MCF 10A (cell line): ENCODE measurements around the gene CCDC57. TPM values are rescaled to one million over a fixed set of nuclear protein-coding genes. Genes with fewer than 3 reads are reported as not detected.
A peak's percentile ranks its signal among the peaks of the same experiment; 100 is the strongest.

Experiments used
- BruUV-seq: library from RNA; stranded (reverse); fragments of 400-500 nt; replicated peaks from 2 replicates; lab custom pipeline; 2021; lab: Mats Ljungman, UMichigan
- CTCF ChIA-PET: fragments of 300-600 bp; sonication (Branson Sonifier 250); formaldehyde crosslinking; extraction: SDS; loops from one replicate; lab custom pipeline; 2021; ENCODE audit warnings: antibody characterized with exemption, inconsistent platforms; lab: Yijun Ruan, JAX
- POLR2A ChIA-PET: fragments of 300-600, 350-650 bp; sonication (Branson Sonifier 250); formaldehyde crosslinking; extraction: SDS; loops from one replicate; lab custom pipeline; 2020; ENCODE audit warnings: antibody characterized with exemption, inconsistent platforms; lab: Yijun Ruan, JAX
- DNase-seq: peaks from one replicate; pipeline ENCODE4 v3.0.0-alpha.2; 2018; ENCODE audit not compliant: unreplicated experiment
- H3K27ac Mint-ChIP-seq: one replicate; pipeline ENCODE4 v1.8.0; 2022; ENCODE audit warnings: mild to moderate bottlenecking, low read depth, mixed read lengths; ENCODE audit not compliant: unreplicated experiment
- H3K27me3 Mint-ChIP-seq: one replicate; pipeline ENCODE4 v1.8.0; 2022; ENCODE audit warnings: mixed read lengths; ENCODE audit not compliant: insufficient read depth, unreplicated experiment
- H3K36me3 Mint-ChIP-seq: one replicate; pipeline ENCODE4 v1.8.0; 2022; ENCODE audit warnings: mild to moderate bottlenecking, moderate library complexity, mixed read lengths; ENCODE audit not compliant: insufficient read depth, unreplicated experiment
- H3K4me1 Mint-ChIP-seq: one replicate; pipeline ENCODE4 v1.8.0; 2022; ENCODE audit warnings: mixed read lengths; ENCODE audit not compliant: insufficient read depth, unreplicated experiment
- H3K4me3 Mint-ChIP-seq: one replicate; pipeline ENCODE4 v1.8.0; 2022; ENCODE audit warnings: mild to moderate bottlenecking, moderate library complexity, mixed read lengths; ENCODE audit not compliant: unreplicated experiment
- H3K9me3 Mint-ChIP-seq: one replicate; pipeline ENCODE4 v1.8.0; 2022; ENCODE audit warnings: mixed read lengths; ENCODE audit not compliant: unreplicated experiment
- CTCF ChIP-seq: fragments of 200-600 bp; IDR thresholded peaks from one replicate; pipeline ENCODE4 v1.8.0; 2022; ENCODE audit warnings: antibody characterized with exemption, mild to moderate bottlenecking; ENCODE audit not compliant: unreplicated experiment
- intact Hi-C: fragments of 100-400 bp; cut with micrococcal nuclease; formaldehyde crosslinking; loops from 2 replicates; pipeline ENCODE4 v1.14.1; 2022
- total RNA-seq: library from RNA; stranded (reverse); gene quantifications from 2 replicates; pipeline ENCODE4 v1.2.3, GENCODE V29; 2022

CCDC57 gene
- total RNA-seq, 1 experiment from 2014 or later, result 86.8 TPM

GRCh38 chr17:82231562-82232321 lies 19.1 kb upstream of the CCDC57 start:
- no peaks in the 10 kb centered on the region for H3K9me3 Mint-ChIP-seq
- H3K36me3 Mint-ChIP-seq, result peaks cover 38% of the 10 kb centered on the region
- ChIA-PET POLR2A (interaction anchor here (0.7 to 4.5 kb wide), 5 partner anchors 10 to 298 kb away, joined by 3 to 66 read pairs (median 9); no protein-coding TSS in a partner anchor), CTCF (interaction anchor here (0.6 kb wide), 1 partner anchor 1102 kb away, joined by 3 read pairs; no protein-coding TSS in a partner anchor)
- intact Hi-C loops, result no loop called here
- TF ChIP-seq CTCF, result no peak
- H3K4me3 Mint-ChIP-seq, result peak overlapping the region; percentile 84
- peak; percentile 83 for DNase-seq
- no peaks in the 10 kb centered on the region for H3K27me3 Mint-ChIP-seq
- H3K27ac Mint-ChIP-seq, result no peak overlapping the region
- no peaks in the 10 kb centered on the region for H3K4me1 Mint-ChIP-seq
- no TSS peak for BruUV-seq

- Mint-ChIP-seq H3K4me3 (peak overlapping the region; percentile 84), H3K9me3 (no peaks in the 10 kb centered on the region), H3K27ac (no peak overlapping the region), H3K36me3 (peaks cover 33% of the 10 kb centered on the region), H3K27me3 (no peaks in the 10 kb centered on the region), H3K4me1 (no peaks in the 10 kb centered on the region)
- intact Hi-C loops, result no loop called here
- ChIA-PET POLR2A (interaction anchor here (0.7 to 4.5 kb wide), 5 partner anchors 10 to 299 kb away, joined by 3 to 66 read pairs (median 9); no protein-coding TSS in a partner anchor), CTCF (interaction anchor here (0.6 kb wide), 1 partner anchor 1101 kb away, joined by 3 read pairs; no protein-coding TSS in a partner anchor)
- no peak for TF ChIP-seq CTCF
- BruUV-seq, result no TSS peak
- no peak for DNase-seq
Measured at GRCh38 chr17:82231312-82231561, 18.6 kb upstream of the CCDC57 start.

GRCh38 chr17:82230609-82231311 lies 18.1 kb upstream of the CCDC57 start:
- H3K4me3 Mint-ChIP-seq, result peak overlapping the region; percentile 84
- no peaks in the 10 kb centered on the region for H3K9me3 Mint-ChIP-seq
- peaks cover 28% of the 10 kb centered on the region for H3K36me3 Mint-ChIP-seq
- H3K27me3 Mint-ChIP-seq, result no peaks in the 10 kb centered on the region
- ChIA-PET POLR2A (interaction anchor here (0.6 to 4.5 kb wide), 11 partner anchors 11 to 310 kb away, joined by 3 to 66 read pairs (median 4); partner anchors contain the start of genes CENPX and LRRC45), CTCF (no interaction called here)
- no peaks in the 10 kb centered on the region for H3K4me1 Mint-ChIP-seq
- no TSS peak for BruUV-seq
- DNase-seq, result peak; percentile 86
- peak; percentile 47 for TF ChIP-seq CTCF
- intact Hi-C loops, result no loop called here
- peak overlapping the region; percentile 72 for H3K27ac Mint-ChIP-seq
